PC-3 (cell line): ENCODE measurements around the gene TEX2. TPM values are rescaled to one million over a fixed set of nuclear protein-coding genes. Genes with fewer than 3 reads are reported as not detected.

ENCODE experiments used
- ATAC-seq: fragments of 200-7000 bp; cut with Tn5 transposase; 2 replicates; pipeline ENCODE4 v1.9.1; 2020; ENCODE audit warnings: mild to moderate bottlenecking, moderate library complexity
- BruUV-seq: library from RNA; stranded (reverse); fragments of 400-500 nt; replicated peaks from 2 replicates; lab custom pipeline; 2021; lab: Mats Ljungman, UMichigan
- CTCF ChIA-PET: fragments of 300-600 bp; sonication (Branson Sonifier 250); formaldehyde crosslinking; loops from one replicate; lab custom pipeline; 2022; ENCODE audit warnings: antibody characterized with exemption; lab: Charles Lee
- POLR2A ChIA-PET: fragments of 300-600 bp; sonication (Branson Sonifier 250); formaldehyde crosslinking; loops from one replicate; lab custom pipeline; 2022; ENCODE audit warnings: antibody characterized with exemption; ENCODE audit not compliant: unreplicated experiment; lab: Charles Lee
- DNase-seq: peaks from one replicate; pipeline ENCODE4 v3.0.0-alpha.2; 2015
- H2AFZ ChIP-seq: fragments of 300-600 bp; sonication (generic); 2 replicates; pipeline ENCODE4 v1.6.0; 2016; ENCODE audit warnings: antibody characterized with exemption, low read length
- H3F3A ChIP-seq: fragments of 300-600 bp; sonication (generic); one replicate; pipeline ENCODE4 v1.6.0; 2017; ENCODE audit warnings: antibody characterized with exemption, low read length, control low read depth, mild to moderate bottlenecking; ENCODE audit not compliant: unreplicated experiment
- H3K27ac ChIP-seq: fragments of 300-600 bp; sonication (generic); 2 replicates; pipeline ENCODE4 v1.5.1; 2016; ENCODE audit warnings: mild to moderate bottlenecking, low read length
- H3K27me3 ChIP-seq: fragments of 300-600 bp; sonication (generic); 2 replicates; pipeline ENCODE4 v1.6.1; 2016; ENCODE audit warnings: low read length, mixed read lengths
- H3K36me3 ChIP-seq: fragments of 300-600 bp; sonication (generic); 2 replicates; pipeline ENCODE4 v1.6.1; 2016; ENCODE audit warnings: low read depth, mixed run types, low read length, mixed read lengths
- H3K4me1 ChIP-seq: fragments of 300-600 bp; sonication (generic); 2 replicates; pipeline ENCODE4 v1.5.1; 2016; ENCODE audit warnings: low read length; ENCODE audit not compliant: insufficient read depth
- H3K4me2 ChIP-seq: fragments of 300-600 bp; sonication (generic); 2 replicates; pipeline ENCODE4 v1.6.0; 2016; ENCODE audit warnings: low read length
- H3K4me3 ChIP-seq: fragments of 300-600 bp; sonication (generic); 2 replicates; pipeline ENCODE4 v1.5.1; 2016; ENCODE audit warnings: mild to moderate bottlenecking, low read length, mixed read lengths
- H3K79me2 ChIP-seq: fragments of 300-600 bp; sonication (generic); 2 replicates; pipeline ENCODE4 v1.6.1; 2017; ENCODE audit warnings: low read length, mixed read lengths
- H3K9ac ChIP-seq: fragments of 300-600 bp; sonication (generic); 2 replicates; pipeline ENCODE4 v1.6.0; 2016; ENCODE audit warnings: mild to moderate bottlenecking, low read length
- H3K9me2 ChIP-seq: fragments of 300-600 bp; sonication (generic); replicated peaks from 2 replicates; pipeline ENCODE4 v1.6.1; 2016; ENCODE audit warnings: mixed run types, low read length, mixed read lengths
- H3K9me3 ChIP-seq: fragments of 300-600 bp; sonication (generic); 2 replicates; pipeline ENCODE4 v1.6.1; 2016; ENCODE audit warnings: low read length, mixed read lengths
- H4K20me1 ChIP-seq: fragments of 300-600 bp; sonication (generic); 2 replicates; pipeline ENCODE4 v1.6.1; 2016; ENCODE audit warnings: low read length, mixed read lengths
- CTCF ChIP-seq: fragments of 300-600 bp; sonication (generic); conservative IDR thresholded peaks from 2 replicates; pipeline ENCODE4 v1.5.1; 2017; ENCODE audit warnings: antibody characterized with exemption, low read depth, mild to moderate bottlenecking, low read length
- EZH2 ChIP-seq: fragments of 300-600 bp; sonication (generic); IDR thresholded peaks from one replicate; pipeline ENCODE4 v1.6.1; 2017; ENCODE audit warnings: antibody characterized with exemption, mild to moderate bottlenecking, low read length; ENCODE audit not compliant: unreplicated experiment
- EZH2phosphoT487 ChIP-seq: fragments of 300-600 bp; sonication (generic); IDR thresholded peaks from 2 replicates; pipeline ENCODE4 v1.6.1; 2018; ENCODE audit warnings: mild to moderate bottlenecking, antibody characterized with exemption, low read length, borderline replicate concordance
- intact Hi-C: fragments of 100-400 bp; cut with micrococcal nuclease; formaldehyde crosslinking; loops from 2 replicates; pipeline ENCODE4 v1.9.0; 2023
- total RNA-seq: library from RNA; depleted of rRNA; stranded (reverse); fragments of >200 nt; gene quantifications from 2 replicates; pipeline ENCODE4 v1.2.3, GENCODE V29; 2014

TEX2 gene
- total RNA-seq, 1 experiment from 2014 or later: 44.2 TPM

- DNase-seq (no peak), ATAC-seq (no peak)
- no peaks in the 10 kb centered on the region for H3K9me3 ChIP-seq
- H2AFZ ChIP-seq: no peak overlapping the region
- peaks cover 9% of the 10 kb centered on the region for H3K4me1 ChIP-seq
- no peaks in the 10 kb centered on the region for H3K9me2 ChIP-seq
- TF ChIP-seq CTCF: no peak
- TF ChIP-seq EZH2: no peak
- no TSS peak for BruUV-seq
- no peak overlapping the region for H3K4me2 ChIP-seq
- intact Hi-C loops: no loop called here
- H3K4me3 ChIP-seq: no peak overlapping the region
- no peaks in the 10 kb centered on the region for H3F3A ChIP-seq
- ChIA-PET POLR2A (no interaction called here), CTCF (no interaction called here)
- no peaks in the 10 kb centered on the region for H4K20me1 ChIP-seq
- no peak overlapping the region for H3K27ac ChIP-seq
- peaks cover 14% of the 10 kb centered on the region for H3K36me3 ChIP-seq
- no peak overlapping the region for H3K9ac ChIP-seq
- H3K79me2 ChIP-seq: no peaks in the 10 kb centered on the region
- H3K27me3 ChIP-seq: no peaks in the 10 kb centered on the region
These were observed 88.2 kb downstream of the TEX2 start for GRCh38 chr17:64174686-64175456.

GRCh38 chr17:64173646-64174045 is 89.4 kb downstream of the TEX2 start:
- Histone ChIP-seq H3K4me2 (no peak overlapping the region), H3K36me3 (peaks cover 17% of the 10 kb centered on the region; the same call in 1 of the 2 replicates), H3K79me2 (no peaks in the 10 kb centered on the region), H3F3A (no peaks in the 10 kb centered on the region), H3K27me3 (no peaks in the 10 kb centered on the region), H3K9me3 (no peaks in the 10 kb centered on the region), H3K9ac (no peak overlapping the region), H2AFZ (no peak overlapping the region), H4K20me1 (no peaks in the 10 kb centered on the region), H3K9me2 (no peaks in the 10 kb centered on the region), H3K27ac (no peak overlapping the region), H3K4me1 (peaks cover 9% of the 10 kb centered on the region), H3K4me3 (no peak overlapping the region)
- intact Hi-C loops: no loop called here
- DNase-seq: no peak
- CTCF ChIA-PET: no interaction called here
- no peak for TF ChIP-seq EZH2
- no peak for TF ChIP-seq EZH2phosphoT487
- TF ChIP-seq CTCF: no peak
- no peak for ATAC-seq
- POLR2A ChIA-PET: no interaction called here
- no TSS peak for BruUV-seq

- Histone ChIP-seq H3K4me3 (no peak overlapping the region), H3K4me2 (no peak overlapping the region), H2AFZ (no peak overlapping the region), H3K27me3 (no peaks in the 10 kb centered on the region), H3K27ac (no peak overlapping the region), H3K9ac (no peak overlapping the region), H3K36me3 (peaks cover 17% of the 10 kb centered on the region; the same call in 1 of the 2 replicates), H3F3A (no peaks in the 10 kb centered on the region), H3K79me2 (no peaks in the 10 kb centered on the region), H3K4me1 (peaks cover 9% of the 10 kb centered on the region), H3K9me3 (no peaks in the 10 kb centered on the region), H3K9me2 (no peaks in the 10 kb centered on the region), H4K20me1 (no peaks in the 10 kb centered on the region)
- POLR2A ChIA-PET: no interaction called here
- ATAC-seq (no peak), DNase-seq (no peak)
- no peak for TF ChIP-seq CTCF
- TF ChIP-seq EZH2phosphoT487: no peak
- no peak for TF ChIP-seq EZH2
- CTCF ChIA-PET: no interaction called here
- no TSS peak for BruUV-seq
- intact Hi-C loops: no loop called here
These were observed 90.5 kb downstream of the TEX2 start for GRCh38 chr17:64172510-64172909.
